ENCODE results near the gene FNDC11.

The FNDC11 gene

GRCh38 chr20:63529180-63529860, 24.6 kb upstream of the FNDC11 start:
- no peaks in the 10 kb centered on the region for H3K4me1 ChIP-seq (ENCODE audit: insufficient read depth, low read length)
- no peak overlapping the region for H3K27ac ChIP-seq (ENCODE audit: low read length)
- H3K9me3 ChIP-seq (ENCODE audit: insufficient read depth, low read depth, low read length): no peaks in the 10 kb centered on the region
- no peak overlapping the region for H3K4me3 ChIP-seq (ENCODE audit: low read length)
- H3K27me3 ChIP-seq (ENCODE audit: insufficient read depth, low read length): no peaks in the 10 kb centered on the region
- no peak overlapping the region for H3K9ac ChIP-seq (ENCODE audit: low read depth, low read length)
- H3K36me3 ChIP-seq (ENCODE audit: insufficient read depth, low read depth, low read length): no peaks in the 10 kb centered on the region

- H3K27ac ChIP-seq (ENCODE audit: low read length): no peak overlapping the region
- no peak overlapping the region for H3K9ac ChIP-seq (ENCODE audit: low read depth, low read length)
- H3K27me3 ChIP-seq (ENCODE audit: insufficient read depth, low read length): no peaks in the 10 kb centered on the region
- H3K36me3 ChIP-seq (ENCODE audit: insufficient read depth, low read depth, low read length): no peaks in the 10 kb centered on the region
- H3K4me1 ChIP-seq (ENCODE audit: insufficient read depth, low read length): no peaks in the 10 kb centered on the region
- no peaks in the 10 kb centered on the region for H3K9me3 ChIP-seq (ENCODE audit: insufficient read depth, low read depth, low read length)
- no peak overlapping the region for H3K4me3 ChIP-seq (ENCODE audit: low read length)
These were observed 23.8 kb upstream of the FNDC11 start for GRCh38 chr20:63529861-63530787.

GRCh38 chr20:63530788-63531160, 23.2 kb upstream of the FNDC11 start:
- no peak overlapping the region for H3K27ac ChIP-seq (ENCODE audit: low read length)
- H3K27me3 ChIP-seq (ENCODE audit: insufficient read depth, low read length): no peaks in the 10 kb centered on the region
- no peaks in the 10 kb centered on the region for H3K36me3 ChIP-seq (ENCODE audit: insufficient read depth, low read depth, low read length)
- no peak overlapping the region for H3K9ac ChIP-seq (ENCODE audit: low read depth, low read length)
- no peaks in the 10 kb centered on the region for H3K4me1 ChIP-seq (ENCODE audit: insufficient read depth, low read length)
- no peaks in the 10 kb centered on the region for H3K9me3 ChIP-seq (ENCODE audit: insufficient read depth, low read depth, low read length)
- no peak overlapping the region for H3K4me3 ChIP-seq (ENCODE audit: low read length)

GRCh38 chr20:63531686-63532448, 22.1 kb upstream of the FNDC11 start:
- no peaks in the 10 kb centered on the region for H3K4me1 ChIP-seq (ENCODE audit: insufficient read depth, low read length)
- no peaks in the 10 kb centered on the region for H3K27me3 ChIP-seq (ENCODE audit: insufficient read depth, low read length)
- no peaks in the 10 kb centered on the region for H3K9me3 ChIP-seq (ENCODE audit: insufficient read depth, low read depth, low read length)
- H3K27ac ChIP-seq (ENCODE audit: low read length): no peak overlapping the region
- H3K9ac ChIP-seq (ENCODE audit: low read depth, low read length): no peak overlapping the region
- H3K4me3 ChIP-seq (ENCODE audit: low read length): no peak overlapping the region
- no peaks in the 10 kb centered on the region for H3K36me3 ChIP-seq (ENCODE audit: insufficient read depth, low read depth, low read length)

- H3K9me3 ChIP-seq (ENCODE audit: insufficient read depth, low read depth, low read length): no peaks in the 10 kb centered on the region
- H3K27me3 ChIP-seq (ENCODE audit: insufficient read depth, low read length): no peaks in the 10 kb centered on the region
- no peaks in the 10 kb centered on the region for H3K36me3 ChIP-seq (ENCODE audit: insufficient read depth, low read depth, low read length)
- no peak overlapping the region for H3K27ac ChIP-seq (ENCODE audit: low read length)
- H3K4me3 ChIP-seq (ENCODE audit: low read length): no peak overlapping the region
- no peak overlapping the region for H3K9ac ChIP-seq (ENCODE audit: low read depth, low read length)
- H3K4me1 ChIP-seq (ENCODE audit: insufficient read depth, low read length): no peaks in the 10 kb centered on the region
These were observed 21.4 kb upstream of the FNDC11 start for GRCh38 chr20:63532449-63532971.

- no peak overlapping the region for H3K9ac ChIP-seq (ENCODE audit: low read depth, low read length)
- no peaks in the 10 kb centered on the region for H3K4me1 ChIP-seq (ENCODE audit: insufficient read depth, low read length)
- H3K9me3 ChIP-seq (ENCODE audit: insufficient read depth, low read depth, low read length): no peaks in the 10 kb centered on the region
- H3K27ac ChIP-seq (ENCODE audit: low read length): no peak overlapping the region
- H3K27me3 ChIP-seq (ENCODE audit: insufficient read depth, low read length): no peaks in the 10 kb centered on the region
- no peak overlapping the region for H3K4me3 ChIP-seq (ENCODE audit: low read length)
- no peaks in the 10 kb centered on the region for H3K36me3 ChIP-seq (ENCODE audit: insufficient read depth, low read depth, low read length)
These were observed 20.6 kb upstream of the FNDC11 start for GRCh38 chr20:63533388-63533787.

- Histone ChIP-seq H3K9ac (ENCODE audit: low read depth, low read length) (no peak overlapping the region), H3K36me3 (ENCODE audit: insufficient read depth, low read depth, low read length) (no peaks in the 10 kb centered on the region), H3K27me3 (ENCODE audit: insufficient read depth, low read length) (no peaks in the 10 kb centered on the region), H3K4me1 (ENCODE audit: insufficient read depth, low read length) (no peaks in the 10 kb centered on the region), H3K4me3 (ENCODE audit: low read length) (no peak overlapping the region), H3K27ac (ENCODE audit: low read length) (no peak overlapping the region), H3K9me3 (ENCODE audit: insufficient read depth, low read depth, low read length) (no peaks in the 10 kb centered on the region)
These were observed 20.0 kb upstream of the FNDC11 start for GRCh38 chr20:63533871-63534393.

- H3K4me1 ChIP-seq (ENCODE audit: insufficient read depth, low read length): no peaks in the 10 kb centered on the region
- no peak overlapping the region for H3K4me3 ChIP-seq (ENCODE audit: low read length)
These were observed 19.5 kb upstream of the FNDC11 start for GRCh38 chr20:63534427-63534830.

GRCh38 chr20:63534831-63535651, 18.9 kb upstream of the FNDC11 start:
- no peaks in the 10 kb centered on the region for H3K4me1 ChIP-seq (ENCODE audit: insufficient read depth, low read length)
- no peak overlapping the region for H3K4me3 ChIP-seq (ENCODE audit: low read length)
- no peak overlapping the region for H3K27ac ChIP-seq (ENCODE audit: low read length)
- H3K27me3 ChIP-seq (ENCODE audit: insufficient read depth, low read length): no peaks in the 10 kb centered on the region
- H3K9me3 ChIP-seq (ENCODE audit: insufficient read depth, low read depth, low read length): no peaks in the 10 kb centered on the region
- H3K36me3 ChIP-seq (ENCODE audit: insufficient read depth, low read depth, low read length): no peaks in the 10 kb centered on the region
- H3K9ac ChIP-seq (ENCODE audit: low read depth, low read length): no peak overlapping the region

More at GRCh38 chr20:63534427-63534830, 19.5 kb upstream of the FNDC11 start:
- H3K36me3 ChIP-seq (ENCODE audit: insufficient read depth, low read depth, low read length): no peaks in the 10 kb centered on the region
- H3K27me3 ChIP-seq (ENCODE audit: insufficient read depth, low read length): no peaks in the 10 kb centered on the region
- no peaks in the 10 kb centered on the region for H3K9me3 ChIP-seq (ENCODE audit: insufficient read depth, low read depth, low read length)
- H3K9ac ChIP-seq (ENCODE audit: low read depth, low read length): no peak overlapping the region
- no peak overlapping the region for H3K27ac ChIP-seq (ENCODE audit: low read length)

GRCh38 chr20:63536241-63536977, 17.6 kb upstream of the FNDC11 start:
- H3K36me3 ChIP-seq (ENCODE audit: insufficient read depth, low read depth, low read length): no peaks in the 10 kb centered on the region
- H3K9ac ChIP-seq (ENCODE audit: low read depth, low read length): no peak overlapping the region
- no peak overlapping the region for H3K27ac ChIP-seq (ENCODE audit: low read length)
- H3K9me3 ChIP-seq (ENCODE audit: insufficient read depth, low read depth, low read length): no peaks in the 10 kb centered on the region
- no peak overlapping the region for H3K4me3 ChIP-seq (ENCODE audit: low read length)
- H3K27me3 ChIP-seq (ENCODE audit: insufficient read depth, low read length): no peaks in the 10 kb centered on the region
- no peaks in the 10 kb centered on the region for H3K4me1 ChIP-seq (ENCODE audit: insufficient read depth, low read length)

Measured in iPS-20b (cell line).